Breast epithelium (tissue), 4 donors: Measurements from ENCODE around the gene DACH1. TPM values are rescaled to one million over a fixed set of nuclear protein-coding genes. Genes with fewer than 3 reads are reported as not detected.

Source experiments
- DNase-seq, 2 donors: peaks; one replicate each; pipeline ENCODE4 v3.0.0-alpha.2; 2019; ENCODE audit warnings: low spot score in 2 of 2
- H3K27ac ChIP-seq, 2 donors: fragments of 200-600 bp; sonication (generic) in 1 of 2; one replicate each; pipeline ENCODE4 v1.5.1; 2016 to 2019; ENCODE audit warnings: mild to moderate bottlenecking in 1 of 2
- H3K27me3 ChIP-seq, 2 donors: fragments of 200-600 bp; sonication (generic) in 1 of 2; one replicate each; pipeline versions ENCODE4 v1.5.1 to v1.6.0; 2017 to 2019; ENCODE audit warnings: control low read depth in 1 of 2, mild to moderate bottlenecking in 1 of 2
- H3K36me3 ChIP-seq: fragments of 200-600 bp; one replicate; pipeline ENCODE4 v1.5.1; 2019
- H3K4me1 ChIP-seq, 2 donors: fragments of 200-600 bp; sonication (generic); one replicate each; pipeline ENCODE4 v1.5.1; 2016 to 2019; ENCODE audit warnings: control low read depth in 1 of 2
- H3K4me3 ChIP-seq, 3 donors: fragments of 200-600 bp; sonication (generic); 1 replicate in 2 of 3; 2 replicates in 1 of 3; pipeline ENCODE4 v1.5.1; 2016 to 2019; ENCODE audit warnings: mild to moderate bottlenecking in 3 of 3, moderate library complexity in 2 of 3
- H3K9me3 ChIP-seq, 2 donors: fragments of 200-600 bp; sonication (generic) in 1 of 2; one replicate each; pipeline ENCODE4 v1.5.1; 2016 to 2019; ENCODE audit warnings: control low read depth in 1 of 2
- CTCF ChIP-seq, 3 donors: fragments of 450-650 bp; IDR thresholded peaks; one replicate each; pipeline ENCODE4 v1.5.1; 2016 to 2017; ENCODE audit warnings: antibody characterized with exemption in 3 of 3, mild to moderate bottlenecking in 3 of 3, moderate library complexity in 3 of 3
- POLR2A ChIP-seq: fragments of 450-650 bp; IDR thresholded peaks from one replicate; pipeline ENCODE4 v1.6.1; 2016; ENCODE audit warnings: antibody characterized with exemption, mild to moderate bottlenecking, moderate library complexity
- POLR2AphosphoS5 ChIP-seq, 3 donors: sonication (generic); formaldehyde crosslinking; IDR thresholded peaks; one replicate each; pipeline ENCODE4 v1.6.1; 2017; ENCODE audit warnings: antibody characterized with exemption in 3 of 3
- intact Hi-C: fragments of 100-400 bp; cut with DNase I; formaldehyde crosslinking; loops from one replicate; pipeline ENCODE4 v1.15.1; 2023; ENCODE audit warnings: low total_unique reads
- total RNA-seq, 3 donors: library from RNA; depleted of rRNA; stranded (reverse); fragments of >200 nt; gene quantifications; one replicate each; pipeline ENCODE4 v1.1.0, GENCODE V29; 2016

The DACH1 gene
- total RNA-seq, 3 donors from 2014 or later: 2.2 to 13.9 (median 11.5) TPM

GRCh38 chr13:71456136-71456535 is 410.9 kb downstream of the DACH1 start:
- intact Hi-C loops: no loop called here
- no peak for DNase-seq
- H3K27me3 ChIP-seq: no peaks in the 10 kb centered on the region
- H3K4me1 ChIP-seq: no peaks in the 10 kb centered on the region
- H3K4me3 ChIP-seq: no peak overlapping the region
- no peaks in the 10 kb centered on the region for H3K9me3 ChIP-seq
- H3K27ac ChIP-seq: no peak overlapping the region
- TF ChIP-seq POLR2A (no peak), POLR2AphosphoS5 (IDR thresholded peaks at IDR 0.05) (no peak), CTCF (IDR thresholded peaks at IDR 0.05) (no peak)
- no peaks in the 10 kb centered on the region for H3K36me3 ChIP-seq

- H3K4me3 ChIP-seq: no peak overlapping the region
- TF ChIP-seq CTCF (IDR thresholded peaks at IDR 0.05) (no peak), POLR2AphosphoS5 (IDR thresholded peaks at IDR 0.05) (no peak), POLR2A (no peak)
- no peaks in the 10 kb centered on the region for H3K36me3 ChIP-seq
- H3K27me3 ChIP-seq: no peaks in the 10 kb centered on the region
- no peak overlapping the region for H3K27ac ChIP-seq
- H3K9me3 ChIP-seq: no peaks in the 10 kb centered on the region
- intact Hi-C loops: no loop called here
- DNase-seq: no peak
- H3K4me1 ChIP-seq: no peaks in the 10 kb centered on the region
These were observed 412.5 kb downstream of the DACH1 start for GRCh38 chr13:71454509-71454908.

GRCh38 chr13:71448080-71448630 is 418.8 kb downstream of the DACH1 start:
- intact Hi-C loops: no loop called here
- TF ChIP-seq CTCF (IDR thresholded peaks at IDR 0.05) (no peak), POLR2A (no peak), POLR2AphosphoS5 (IDR thresholded peaks at IDR 0.05) (no peak)
- no peaks in the 10 kb centered on the region for H3K9me3 ChIP-seq
- no peak overlapping the region for H3K4me3 ChIP-seq
- H3K27ac ChIP-seq: no peak overlapping the region
- H3K36me3 ChIP-seq: no peaks in the 10 kb centered on the region
- no peak for DNase-seq
- no peaks in the 10 kb centered on the region for H3K4me1 ChIP-seq
- no peaks in the 10 kb centered on the region for H3K27me3 ChIP-seq

GRCh38 chr13:71437704-71438103 is 429.3 kb downstream of the DACH1 start:
- H3K27ac ChIP-seq: no peak overlapping the region
- TF ChIP-seq POLR2AphosphoS5 (IDR thresholded peaks at IDR 0.05) (no peak), POLR2A (no peak), CTCF (IDR thresholded peaks at IDR 0.05) (no peak)
- no peaks in the 10 kb centered on the region for H3K4me1 ChIP-seq
- no peaks in the 10 kb centered on the region for H3K9me3 ChIP-seq
- H3K36me3 ChIP-seq: no peaks in the 10 kb centered on the region
- H3K4me3 ChIP-seq: no peak overlapping the region
- no peak for DNase-seq
- intact Hi-C loops: no loop called here
- H3K27me3 ChIP-seq: no peaks in the 10 kb centered on the region

- Histone ChIP-seq H3K4me3 (no peak overlapping the region), H3K27me3 (no peaks in the 10 kb centered on the region), H3K27ac (no peak overlapping the region), H3K36me3 (no peaks in the 10 kb centered on the region), H3K9me3 (no peaks in the 10 kb centered on the region), H3K4me1 (no peaks in the 10 kb centered on the region)
- intact Hi-C loops: no loop called here
- DNase-seq: no peak
- TF ChIP-seq POLR2A: no peak
- no peak for TF ChIP-seq CTCF (IDR thresholded peaks at IDR 0.05)
- no peak for TF ChIP-seq POLR2AphosphoS5 (IDR thresholded peaks at IDR 0.05)
These were observed 436.3 kb downstream of the DACH1 start for GRCh38 chr13:71430681-71431080.
